ENCODE measurements around the gene ACOXL.
"Not testable (repeated sequence)": the region's sequence is repeated elsewhere in the genome, so short reads cannot be mapped to it uniquely, and the experiment has no call there.

The ACOXL gene

GRCh38 chr2:110943070-110943634 is 210.8 kb downstream of the ACOXL start:
- no peak for DNase-seq

- no peak for DNase-seq
These were observed 214.5 kb downstream of the ACOXL start for GRCh38 chr2:110946902-110947301.

GRCh38 chr2:110948027-110948674 is 215.8 kb downstream of the ACOXL start:
- no peak for DNase-seq

- no peak for DNase-seq
These were observed 217.9 kb downstream of the ACOXL start for GRCh38 chr2:110950281-110950680.

GRCh38 chr2:110955045-110955444 is 222.7 kb downstream of the ACOXL start:
- DNase-seq = no peak

GRCh38 chr2:110955556-110955955 is 223.2 kb downstream of the ACOXL start:
- DNase-seq = no peak

GRCh38 chr2:110957293-110957692 is 224.9 kb downstream of the ACOXL start:
- no peak for DNase-seq

GRCh38 chr2:110958346-110959119 is 226.2 kb downstream of the ACOXL start:
- no peak for DNase-seq

GRCh38 chr2:110959198-110959597 is 226.8 kb downstream of the ACOXL start:
- DNase-seq = no peak

GRCh38 chr2:110960281-110960680 is 227.9 kb downstream of the ACOXL start:
- no peak for DNase-seq

- DNase-seq = no peak
These were observed 228.6 kb downstream of the ACOXL start for GRCh38 chr2:110960954-110961353.

- DNase-seq = not testable (repeated sequence)
These were observed 229.3 kb downstream of the ACOXL start for GRCh38 chr2:110961643-110962042.

GRCh38 chr2:110969696-110970095 is 237.3 kb downstream of the ACOXL start:
- no peak for DNase-seq

GRCh38 chr2:110970201-110970600 is 237.8 kb downstream of the ACOXL start:
- no peak for DNase-seq

GRCh38 chr2:110971811-110972210 is 239.4 kb downstream of the ACOXL start:
- DNase-seq = no peak

- no peak for DNase-seq
These were observed 240.9 kb downstream of the ACOXL start for GRCh38 chr2:110973262-110973661.

GRCh38 chr2:110977403-110977802 is 245.0 kb downstream of the ACOXL start:
- DNase-seq = no peak

GRCh38 chr2:110978148-110978547 is 245.8 kb downstream of the ACOXL start:
- no peak for DNase-seq

- DNase-seq = no peak
These were observed 246.5 kb downstream of the ACOXL start for GRCh38 chr2:110978756-110979470.

GRCh38 chr2:110979471-110980338 is 247.3 kb downstream of the ACOXL start:
- DNase-seq = no peak

- no peak for DNase-seq
These were observed 248.1 kb downstream of the ACOXL start for GRCh38 chr2:110980339-110981062.

GRCh38 chr2:110983133-110983532 is 250.8 kb downstream of the ACOXL start:
- no peak for DNase-seq

Data from DMS 273 treated with DMSO at 0.1 percent for 48 hours (cell line).